ENCODE measurements around the gene FNDC10. TPM values are rescaled to one million over a fixed set of nuclear protein-coding genes. Genes with fewer than 3 reads are reported as not detected.

The FNDC10 gene
- total RNA-seq, 1 donor from 2014 or later: 9.2 TPM

DNA sequence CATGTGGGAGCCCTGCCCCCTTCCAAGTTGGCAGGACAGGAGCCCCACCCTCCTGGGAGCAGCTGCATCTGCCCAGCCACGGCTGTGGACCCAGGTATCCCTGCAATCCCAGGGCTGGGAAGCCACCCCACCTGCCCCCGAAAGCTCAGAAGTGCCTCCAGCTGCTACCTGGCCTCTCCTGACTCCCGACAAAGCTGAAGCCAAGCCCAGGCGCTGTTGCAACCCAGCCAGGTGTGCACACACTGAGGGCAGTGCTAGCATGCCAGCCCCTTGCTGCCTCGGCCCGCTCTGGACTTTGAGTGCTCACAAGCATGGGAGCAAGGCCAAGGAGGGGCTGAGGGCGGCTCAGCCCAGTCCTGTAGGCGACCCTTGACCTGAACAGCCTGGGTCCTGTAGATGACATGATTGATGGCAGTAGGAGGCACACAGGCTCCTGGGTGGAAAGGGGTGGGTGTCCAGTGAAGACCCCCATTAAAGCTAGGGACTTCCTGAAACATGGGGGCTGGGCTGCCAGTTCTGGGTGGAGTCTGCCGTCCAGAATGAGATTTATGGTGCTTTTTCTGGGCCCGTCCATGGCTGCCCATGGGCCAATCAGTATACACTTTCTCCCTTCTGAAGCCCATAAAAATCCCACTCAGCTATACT is 22.4 kb downstream of the FNDC10 start:
- TF ChIP-seq, protein P1, sequence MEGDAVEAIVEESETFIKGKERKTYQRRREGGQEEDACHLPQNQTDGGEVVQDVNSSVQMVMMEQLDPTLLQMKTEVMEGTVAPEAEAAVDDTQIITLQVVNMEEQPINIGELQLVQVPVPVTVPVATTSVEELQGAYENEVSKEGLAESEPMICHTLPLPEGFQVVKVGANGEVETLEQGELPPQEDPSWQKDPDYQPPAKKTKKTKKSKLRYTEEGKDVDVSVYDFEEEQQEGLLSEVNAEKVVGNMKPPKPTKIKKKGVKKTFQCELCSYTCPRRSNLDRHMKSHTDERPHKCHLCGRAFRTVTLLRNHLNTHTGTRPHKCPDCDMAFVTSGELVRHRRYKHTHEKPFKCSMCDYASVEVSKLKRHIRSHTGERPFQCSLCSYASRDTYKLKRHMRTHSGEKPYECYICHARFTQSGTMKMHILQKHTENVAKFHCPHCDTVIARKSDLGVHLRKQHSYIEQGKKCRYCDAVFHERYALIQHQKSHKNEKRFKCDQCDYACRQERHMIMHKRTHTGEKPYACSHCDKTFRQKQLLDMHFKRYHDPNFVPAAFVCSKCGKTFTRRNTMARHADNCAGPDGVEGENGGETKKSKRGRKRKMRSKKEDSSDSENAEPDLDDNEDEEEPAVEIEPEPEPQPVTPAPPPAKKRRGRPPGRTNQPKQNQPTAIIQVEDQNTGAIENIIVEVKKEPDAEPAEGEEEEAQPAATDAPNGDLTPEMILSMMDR (IDR thresholded peaks at IDR 0.05; ENCODE audit: insufficient read depth, low read length, poor library complexity, severe bottlenecking): no peak
- Histone ChIP-seq H3K36me3 (ENCODE audit: control insufficient read depth, insufficient read depth, low read length) (no peaks in the 10 kb centered on the region), H3K4me3 (ENCODE audit: low read depth, low read length) (no peak overlapping the region), H3K27me3 (ENCODE audit: control insufficient read depth, insufficient read depth, low read length) (peaks cover 15% of the 10 kb centered on the region)
- DNase-seq (ENCODE audit: low read depth): no peak

DNA sequence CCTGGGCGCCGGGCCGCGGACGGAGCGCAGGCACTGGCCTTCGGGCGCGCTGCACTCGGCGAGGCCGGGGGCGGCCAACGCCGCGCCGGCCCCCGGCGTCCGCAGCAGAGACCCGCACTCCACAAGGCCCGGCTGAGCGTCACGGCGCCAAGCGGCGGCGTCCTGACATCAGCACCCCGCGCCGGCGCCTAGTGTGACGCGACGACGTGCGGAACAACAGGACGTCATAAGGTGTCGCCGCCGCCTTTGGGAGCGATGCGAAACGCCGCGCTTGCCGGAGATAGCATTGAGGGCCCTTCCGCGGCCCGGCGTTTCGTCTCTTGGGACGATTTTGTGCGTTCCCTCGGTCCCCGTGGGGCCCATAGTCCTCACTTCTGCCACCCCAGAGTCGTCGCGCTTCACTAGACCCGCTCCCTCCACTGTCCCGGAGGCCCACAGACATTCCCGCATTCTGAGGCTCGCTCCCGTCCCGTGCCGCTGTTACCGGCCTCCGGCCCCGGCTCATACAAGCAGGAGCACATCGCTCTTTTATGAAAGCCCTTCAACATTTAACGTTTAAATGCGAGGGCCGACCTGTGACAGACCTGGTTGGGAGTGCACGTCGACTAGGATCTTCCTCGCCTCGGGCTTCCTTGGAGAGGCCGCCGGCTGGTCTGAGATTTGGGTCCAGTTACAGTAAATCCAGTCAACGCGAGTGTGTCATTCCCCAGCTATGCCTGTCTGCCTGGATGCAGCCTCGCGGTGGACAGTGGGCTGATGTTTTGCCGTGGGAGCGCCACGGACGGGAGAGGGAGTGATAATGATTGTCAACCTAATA is 25.0 kb downstream of the FNDC10 start, which contains the start of gene SSU72:
Gene SSU72 (minus strand): TSS at position 143 of the 817 bp plus-strand sequence. CDS start 306 bp downstream, outside the sequence.
- DNase-seq (ENCODE audit: low read depth): peak; percentile 50
- H3K27me3 ChIP-seq (ENCODE audit: control insufficient read depth, insufficient read depth, low read length): peaks cover 12% of the 10 kb centered on the region
- H3K4me3 ChIP-seq (ENCODE audit: low read depth, low read length): peak within 1 kb of the TSS; percentile 99
- H3K36me3 ChIP-seq (ENCODE audit: control insufficient read depth, insufficient read depth, low read length): no peaks in the 10 kb centered on the region
- TF ChIP-seq, protein P1 (IDR thresholded peaks at IDR 0.05; ENCODE audit: insufficient read depth, low read length, poor library complexity, severe bottlenecking): no peak

DNA sequence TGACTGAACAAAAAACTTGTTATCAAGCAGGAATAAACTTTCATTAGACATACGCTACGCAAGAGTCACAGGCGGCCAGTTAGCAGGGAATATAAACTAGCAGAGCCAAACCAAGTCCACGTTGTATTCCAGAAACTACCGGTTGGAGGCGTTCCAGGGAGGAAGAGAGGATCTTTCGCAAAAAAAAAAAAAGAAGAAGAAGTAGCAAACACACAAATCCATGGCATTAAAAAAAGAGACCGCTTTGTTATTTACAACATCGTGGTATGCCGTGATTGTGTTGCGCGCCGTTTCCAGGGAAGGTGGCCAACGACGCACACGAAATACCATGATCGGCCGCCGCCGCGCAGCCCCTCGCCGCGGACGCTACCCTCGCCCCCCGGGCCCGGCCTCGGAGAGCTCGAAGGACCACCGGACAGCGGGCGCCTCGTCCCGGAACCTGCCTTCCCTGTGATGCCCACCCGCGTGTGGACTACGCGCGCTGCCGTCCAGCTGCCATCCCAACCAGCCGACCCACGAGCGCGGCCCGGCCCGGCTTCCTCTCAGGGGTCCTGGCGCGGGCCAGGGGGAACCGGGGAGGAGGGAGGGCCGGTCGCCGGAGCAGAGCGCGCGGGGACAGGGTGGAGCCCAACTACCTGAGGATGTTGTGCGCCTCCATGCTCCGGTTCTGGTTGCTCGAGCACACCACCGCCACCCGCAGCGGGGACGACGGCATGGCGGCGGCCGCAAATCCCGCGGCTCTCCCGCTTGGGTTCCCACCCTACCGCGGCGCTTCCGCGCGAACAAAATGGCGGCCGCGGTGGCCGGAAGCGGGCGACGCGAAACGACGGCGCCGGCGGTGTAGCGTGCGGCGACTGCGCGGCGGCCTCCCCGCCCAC is 25.9 kb downstream of the FNDC10 start:
- peaks cover 12% of the 10 kb centered on the region for H3K27me3 ChIP-seq (ENCODE audit: control insufficient read depth, insufficient read depth, low read length)
- no peaks in the 10 kb centered on the region for H3K36me3 ChIP-seq (ENCODE audit: control insufficient read depth, insufficient read depth, low read length)
- H3K4me3 ChIP-seq (ENCODE audit: low read depth, low read length): peak overlapping the region; percentile 99
- TF ChIP-seq, protein P1 (IDR thresholded peaks at IDR 0.05; ENCODE audit: insufficient read depth, low read length, poor library complexity, severe bottlenecking): peak; percentile 35
- DNase-seq (ENCODE audit: low read depth): no peak

DNA sequence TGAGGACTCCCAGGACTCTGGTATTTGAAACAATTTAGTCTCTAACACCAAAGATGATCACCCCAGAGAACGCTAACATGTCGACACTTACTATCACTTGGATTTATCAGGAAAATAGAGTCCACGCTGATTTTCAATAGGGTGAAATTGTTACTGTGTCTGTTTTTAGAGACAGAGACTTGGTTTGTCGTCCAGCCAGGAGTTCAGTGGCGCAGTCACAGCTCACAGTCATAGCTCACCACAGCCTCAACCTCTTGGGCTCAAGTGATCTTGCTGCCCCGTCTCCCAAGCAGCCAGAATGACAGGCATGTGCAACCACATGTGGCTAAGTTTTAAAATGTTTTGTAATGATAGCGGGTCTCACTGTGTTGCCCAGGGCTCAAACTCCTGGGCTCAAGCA is 30.6 kb downstream of the FNDC10 start:
- H3K4me3 ChIP-seq (ENCODE audit: low read depth, low read length): no peak overlapping the region
- no peak for DNase-seq (ENCODE audit: low read depth)
- H3K27me3 ChIP-seq (ENCODE audit: control insufficient read depth, insufficient read depth, low read length): no peaks in the 10 kb centered on the region
- H3K36me3 ChIP-seq (ENCODE audit: control insufficient read depth, insufficient read depth, low read length): no peaks in the 10 kb centered on the region
- TF ChIP-seq, protein P1 (IDR thresholded peaks at IDR 0.05; ENCODE audit: insufficient read depth, low read length, poor library complexity, severe bottlenecking): no peak

DNA sequence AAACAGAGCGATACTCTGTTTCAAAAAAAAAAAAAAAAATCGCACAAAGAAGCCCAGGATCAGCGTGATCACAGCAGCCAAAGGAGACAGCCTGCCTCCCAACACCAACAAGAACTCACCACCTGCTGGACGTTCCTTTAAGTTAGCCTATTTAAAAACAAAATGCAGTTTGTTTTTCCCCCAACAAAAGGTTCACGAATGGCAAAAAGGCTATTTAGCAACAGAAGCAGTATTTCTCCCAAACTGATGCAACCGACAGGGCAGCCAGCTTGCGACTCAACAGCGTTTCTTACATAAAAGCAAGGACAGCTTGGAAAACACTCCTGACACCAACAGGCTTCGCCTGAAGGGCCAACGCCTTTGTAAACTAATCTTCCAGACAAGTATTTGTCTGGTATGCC is 32.0 kb downstream of the FNDC10 start:
- no peak overlapping the region for H3K4me3 ChIP-seq (ENCODE audit: low read depth, low read length)
- no peak for DNase-seq (ENCODE audit: low read depth)
- no peaks in the 10 kb centered on the region for H3K36me3 ChIP-seq (ENCODE audit: control insufficient read depth, insufficient read depth, low read length)
- H3K27me3 ChIP-seq (ENCODE audit: control insufficient read depth, insufficient read depth, low read length): no peaks in the 10 kb centered on the region
- TF ChIP-seq, protein P1 (IDR thresholded peaks at IDR 0.05; ENCODE audit: insufficient read depth, low read length, poor library complexity, severe bottlenecking): no peak
